D341Med (cell line): Measurements from ENCODE around the gene PTOV1.
"Not testable (repeated sequence)": the region's sequence is repeated elsewhere in the genome, so short reads cannot be mapped to it uniquely, and the experiment has no call there.

ENCODE experiments used
- DNase-seq: peaks from one replicate; pipeline ENCODE4 v3.0.0; 2012; ENCODE audit warnings: low spot score

The PTOV1 gene

DNA sequence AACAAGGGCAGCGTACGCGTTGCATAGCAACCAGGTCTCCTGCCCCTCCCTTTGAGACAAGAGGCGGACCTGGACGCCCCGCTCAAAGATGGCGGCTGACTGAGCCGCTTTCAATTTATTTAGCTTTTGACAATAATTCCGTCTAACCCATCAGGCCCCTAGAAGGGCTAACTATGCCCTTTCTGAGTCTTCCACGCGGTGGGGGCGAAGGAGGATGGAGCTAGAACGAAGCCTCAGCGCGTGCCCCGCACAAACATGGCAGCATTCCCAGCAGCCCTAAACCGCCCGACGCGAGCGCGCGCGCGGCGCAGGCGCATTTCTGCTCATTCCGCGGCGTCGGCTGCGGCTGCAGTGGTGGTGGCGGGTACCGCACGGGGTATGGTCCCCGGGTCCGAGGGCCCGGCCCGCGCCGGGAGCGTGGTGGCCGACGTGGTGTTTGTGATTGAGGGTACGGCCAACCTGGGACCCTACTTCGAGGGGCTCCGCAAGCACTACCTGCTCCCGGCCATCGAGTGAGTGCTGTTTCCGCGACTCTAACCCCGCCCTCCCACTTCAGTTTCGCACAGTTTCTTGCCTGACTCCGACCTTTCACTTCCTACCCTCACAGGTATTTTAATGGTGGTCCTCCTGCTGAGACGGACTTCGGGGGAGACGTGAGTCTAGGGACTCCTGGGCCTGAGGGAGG is 32.9 kb upstream of the PTOV1 start, which contains the start of gene MED25:
TSS of gene MED25 (plus strand) at position 326 of the 685 bp plus-strand sequence. CDS start at position 379, 53 bp downstream.
- DNase-seq, result peak; percentile 95

DNA sequence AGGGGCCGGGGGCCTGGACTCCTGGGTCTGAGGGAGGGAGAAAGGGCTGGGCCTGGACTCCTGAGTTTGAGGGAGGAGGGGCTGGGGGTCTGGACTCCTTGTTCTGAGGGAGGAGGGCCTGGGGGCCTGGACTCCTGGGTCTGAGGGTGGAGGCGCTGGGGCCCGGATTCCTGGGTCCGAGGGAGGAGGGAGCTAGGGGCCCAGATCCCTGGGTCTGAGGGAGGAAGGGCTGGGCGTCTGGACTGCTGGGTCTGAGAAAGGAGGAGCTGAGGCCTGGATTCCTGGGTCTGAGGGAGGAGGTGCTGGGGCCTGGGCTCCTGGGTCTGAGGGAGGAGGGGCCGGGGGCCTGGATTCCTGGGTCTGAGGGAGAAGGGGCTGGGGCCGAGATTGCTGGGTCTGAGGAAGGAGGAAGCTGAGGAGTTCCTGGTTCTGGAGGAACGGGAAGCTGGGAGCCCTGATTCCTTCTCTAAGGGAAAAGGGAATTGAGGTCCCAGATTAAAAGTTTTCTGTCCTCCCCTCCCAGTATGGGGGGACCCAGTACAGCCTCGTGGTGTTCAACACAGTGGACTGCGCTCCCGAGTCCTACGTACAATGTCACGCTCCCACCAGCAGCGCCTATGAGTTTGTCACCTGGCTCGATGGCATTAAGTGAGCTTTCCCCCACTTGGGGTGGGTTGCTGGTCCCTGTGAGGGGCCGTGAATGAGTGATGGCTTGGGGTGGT is 32.1 kb upstream of the PTOV1 start:
- DNase-seq, result no peak

GRCh38 chr19:49819452-49820115 is 31.4 kb upstream of the PTOV1 start:
- DNase-seq, result not testable (repeated sequence)

DNA sequence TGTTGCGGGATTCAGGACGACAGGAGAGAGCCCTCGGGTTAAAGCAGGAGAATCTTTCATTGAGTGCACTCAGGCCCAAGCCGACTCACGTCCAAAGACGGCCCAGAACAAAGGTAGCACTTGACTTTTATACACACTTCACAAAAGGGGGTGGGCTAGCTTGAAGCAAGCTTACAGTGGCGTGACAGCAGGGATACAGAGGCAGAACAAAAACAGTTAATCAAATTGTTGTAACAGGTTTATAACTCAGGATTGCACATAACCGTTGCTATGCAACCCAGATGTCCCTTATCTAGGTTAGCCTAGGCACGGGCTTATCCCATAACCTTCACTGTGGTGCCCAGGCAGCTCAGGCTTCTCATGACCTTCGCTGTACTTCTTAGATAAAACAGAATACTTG is 30.8 kb upstream of the PTOV1 start:
- no peak for DNase-seq

DNA sequence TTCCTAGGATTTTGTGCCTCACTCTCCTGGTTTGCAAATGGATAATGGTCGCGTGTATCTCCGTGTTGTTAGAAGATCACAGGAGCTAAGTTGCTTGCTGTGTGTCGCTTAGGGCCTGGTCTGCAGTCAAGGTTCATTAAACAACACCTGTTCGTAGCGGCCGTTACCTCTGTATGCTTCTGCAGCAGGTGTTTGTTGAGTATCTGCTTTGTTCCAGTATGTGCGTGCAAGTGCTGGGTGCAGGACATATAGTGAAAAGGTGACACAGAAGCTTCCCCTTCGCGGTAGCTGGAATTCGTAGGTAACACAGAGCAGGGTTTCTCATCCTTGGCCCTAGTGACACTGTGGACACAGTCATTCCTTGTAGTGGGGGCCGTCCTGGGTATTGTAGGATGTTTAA is 27.5 kb upstream of the PTOV1 start:
- no peak for DNase-seq

DNA sequence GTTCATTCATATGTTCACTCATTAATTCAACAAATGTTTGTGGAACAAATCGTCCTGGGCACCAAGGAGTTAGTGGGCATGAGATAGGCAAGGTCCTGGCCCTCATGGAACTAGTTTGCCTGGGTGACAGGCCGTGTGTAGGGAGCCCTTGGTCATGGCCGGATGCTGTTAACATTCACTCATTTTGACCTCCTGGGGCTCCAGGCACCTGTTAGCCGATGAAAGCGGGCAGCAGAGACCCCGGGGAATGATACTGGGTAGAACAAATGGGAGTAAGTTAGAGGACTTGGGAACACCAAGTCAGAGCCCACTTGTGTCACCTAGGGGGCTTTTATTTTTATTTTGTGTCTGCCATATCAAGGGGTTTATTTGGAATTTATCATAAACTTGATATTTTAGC is 26.3 kb upstream of the PTOV1 start:
- DNase-seq, result no peak

DNA sequence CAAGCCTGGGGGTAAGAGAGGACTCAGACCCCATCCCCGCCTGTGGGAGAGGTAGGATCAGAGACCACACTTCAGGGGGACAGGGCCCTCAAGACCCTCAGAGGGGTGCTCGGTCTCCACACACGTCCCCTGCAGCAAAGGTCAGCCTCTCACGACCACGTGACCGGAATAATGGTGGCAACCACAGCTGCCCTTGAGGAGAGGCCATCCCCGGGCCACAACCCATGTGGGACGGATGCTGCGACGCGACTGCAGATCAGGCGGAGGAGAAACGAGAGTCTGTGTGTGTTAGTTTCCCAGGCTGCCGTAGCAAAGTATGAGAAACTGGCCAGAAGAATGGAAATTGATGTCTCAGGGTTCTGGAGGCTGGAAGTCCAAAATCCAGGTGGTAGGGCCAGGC is 23.9 kb upstream of the PTOV1 start:
- no peak for DNase-seq

- no peak for DNase-seq
These were observed 21.8 kb upstream of the PTOV1 start for GRCh38 chr19:49829200-49829599.

DNA sequence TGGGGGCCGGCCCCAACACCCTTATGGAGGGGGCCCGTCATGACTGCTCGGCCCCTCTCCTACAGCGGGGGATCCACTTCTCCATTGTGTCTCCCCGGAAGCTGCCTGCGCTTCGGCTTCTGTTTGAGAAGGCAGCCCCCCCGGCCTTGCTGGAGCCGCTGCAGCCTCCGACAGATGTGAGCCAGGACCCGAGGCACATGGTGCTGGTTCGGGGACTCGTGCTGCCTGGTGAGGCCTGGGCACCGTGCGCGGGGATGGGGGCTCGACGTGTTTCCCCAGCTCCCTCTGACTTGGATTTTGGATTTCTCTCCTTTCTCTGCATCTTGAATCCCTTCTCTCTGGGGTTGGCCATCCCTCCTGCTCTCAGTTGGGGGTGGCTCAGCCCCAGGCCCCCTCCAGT is 21.2 kb upstream of the PTOV1 start:
- DNase-seq, result no peak

- no peak for DNase-seq
These were observed 20.2 kb upstream of the PTOV1 start for GRCh38 chr19:49830766-49831165.

DNA sequence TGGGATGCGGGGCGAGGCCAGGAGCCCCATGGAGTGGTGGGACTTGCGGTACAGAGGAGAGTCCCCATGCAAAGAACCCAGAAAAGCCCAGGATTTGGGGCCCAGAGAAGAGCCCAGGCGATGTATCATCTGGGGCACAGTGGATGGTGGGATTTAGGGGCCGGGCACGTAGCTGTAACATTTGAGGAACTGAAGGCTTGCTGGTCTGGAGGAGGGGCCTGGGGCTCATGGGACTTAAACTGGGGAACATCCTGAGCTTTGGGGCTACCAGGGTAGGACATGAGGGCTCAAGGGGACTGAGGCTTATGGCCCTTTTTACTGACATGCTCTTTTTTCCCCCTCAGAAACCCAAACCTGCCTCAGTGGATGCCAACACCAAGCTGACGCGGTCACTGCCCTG is 19.4 kb upstream of the PTOV1 start:
- DNase-seq, result no peak

DNA sequence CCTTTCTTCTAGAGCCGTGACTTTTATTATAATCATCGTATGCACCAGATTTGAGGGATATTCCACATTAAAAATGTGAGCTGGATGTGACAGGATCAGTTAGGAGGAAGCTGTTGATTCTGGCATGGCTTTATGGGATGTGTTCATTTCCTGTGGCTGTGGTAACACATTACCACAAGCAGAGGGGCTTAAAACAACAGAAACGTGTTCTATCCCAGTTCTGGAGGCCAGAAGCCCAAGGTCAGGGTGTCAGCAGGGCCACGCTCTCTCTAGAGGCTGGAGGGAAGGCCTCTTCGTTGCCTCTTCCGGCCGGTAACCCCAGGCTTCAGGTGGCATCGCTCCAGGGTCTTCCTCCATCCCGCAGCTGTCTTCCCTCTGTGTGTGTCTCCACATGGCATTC is 18.4 kb upstream of the PTOV1 start:
- DNase-seq, result no peak

DNA sequence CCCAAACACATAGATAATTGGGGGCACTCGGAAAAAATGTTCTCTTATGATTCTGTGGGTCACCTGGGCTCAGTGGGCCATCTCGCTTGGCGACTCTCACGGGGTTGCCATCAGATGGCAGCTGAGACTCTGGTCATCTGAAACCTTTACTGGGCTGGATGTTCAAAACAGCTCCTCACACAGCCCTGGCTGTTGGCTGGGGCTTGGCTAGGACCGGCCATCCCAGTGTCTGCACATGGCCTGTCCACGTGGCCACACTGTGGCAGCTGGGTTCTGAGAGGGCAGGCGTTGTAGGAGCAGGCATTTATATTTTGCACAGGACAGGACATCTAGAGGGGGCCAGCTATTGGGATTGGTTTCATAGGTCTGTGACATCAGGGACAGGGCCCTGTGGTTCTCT is 17.4 kb upstream of the PTOV1 start:
- no peak for DNase-seq

- DNase-seq, result no peak
These were observed 15.4 kb upstream of the PTOV1 start for GRCh38 chr19:49835562-49835961.

- no peak for DNase-seq
These were observed 14.6 kb upstream of the PTOV1 start for GRCh38 chr19:49836176-49837008.

DNA sequence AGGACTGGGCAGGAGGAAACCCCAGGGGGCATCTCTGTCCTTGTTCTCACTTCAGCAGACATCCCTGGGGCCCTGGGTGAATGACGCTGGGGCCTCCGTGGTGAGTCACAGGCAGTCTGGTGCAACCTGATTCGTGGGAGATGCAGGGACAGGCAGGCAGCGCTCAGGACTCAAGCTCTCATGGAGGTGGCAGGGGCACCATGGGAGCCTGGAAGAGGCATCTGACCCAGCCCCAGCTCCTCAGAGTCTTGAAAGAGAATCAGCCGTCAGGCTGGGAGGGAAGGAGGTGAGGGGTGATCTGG is 14.0 kb upstream of the PTOV1 start:
- DNase-seq, result no peak

DNA sequence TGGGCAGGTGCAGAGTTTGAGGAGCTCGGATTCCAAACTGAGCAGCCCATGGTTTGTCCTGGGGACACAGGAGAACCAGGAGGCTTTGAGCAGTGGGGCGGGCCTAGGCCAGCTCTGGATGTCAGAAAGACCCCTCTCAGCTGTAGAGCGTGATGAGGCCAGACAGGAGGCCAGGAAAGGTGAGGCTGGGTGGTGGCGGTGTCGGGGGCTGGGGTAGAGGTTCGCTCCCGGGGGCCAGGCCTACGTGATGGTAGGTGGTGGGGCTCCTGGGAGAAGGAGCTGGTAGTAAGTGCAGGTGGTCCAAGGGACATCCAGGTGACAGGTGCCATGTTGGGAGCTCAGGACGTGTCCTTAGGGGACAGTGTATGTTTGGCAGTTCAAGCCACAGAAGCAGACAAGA is 13.5 kb upstream of the PTOV1 start:
- DNase-seq, result no peak

DNA sequence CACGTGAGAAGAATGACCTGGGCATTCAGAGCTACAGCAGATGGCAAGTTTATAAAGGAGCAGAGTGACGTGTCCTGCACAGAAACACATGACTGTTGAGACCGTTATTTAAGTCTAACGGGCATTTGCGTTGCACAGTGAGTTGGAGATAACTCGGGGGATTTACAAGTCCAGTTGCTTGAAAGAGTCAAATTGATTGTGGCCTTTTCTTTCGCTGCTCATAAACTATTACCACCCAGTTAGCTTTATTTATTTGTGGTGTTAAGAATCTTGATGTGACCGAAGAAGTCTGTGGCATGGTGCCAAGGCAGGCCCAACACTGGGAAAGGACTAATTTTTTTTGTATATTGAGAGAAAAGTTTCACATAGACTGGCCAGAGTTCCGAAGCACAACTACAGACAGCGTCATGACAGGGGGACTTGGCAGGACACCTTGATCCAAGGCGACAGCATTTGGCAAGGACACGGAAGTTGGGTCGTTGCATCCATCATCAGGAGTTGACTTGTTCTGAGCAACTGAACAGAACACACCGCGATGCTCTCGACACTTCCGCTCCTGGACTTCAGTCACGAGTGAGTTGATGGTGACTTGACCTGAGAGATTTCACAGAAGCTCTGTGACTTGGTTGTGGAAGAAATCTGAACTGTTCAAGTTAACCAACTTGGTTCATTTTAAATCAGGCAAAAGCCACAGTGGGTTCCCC is 11.9 kb upstream of the PTOV1 start:
- no peak for DNase-seq

DNA sequence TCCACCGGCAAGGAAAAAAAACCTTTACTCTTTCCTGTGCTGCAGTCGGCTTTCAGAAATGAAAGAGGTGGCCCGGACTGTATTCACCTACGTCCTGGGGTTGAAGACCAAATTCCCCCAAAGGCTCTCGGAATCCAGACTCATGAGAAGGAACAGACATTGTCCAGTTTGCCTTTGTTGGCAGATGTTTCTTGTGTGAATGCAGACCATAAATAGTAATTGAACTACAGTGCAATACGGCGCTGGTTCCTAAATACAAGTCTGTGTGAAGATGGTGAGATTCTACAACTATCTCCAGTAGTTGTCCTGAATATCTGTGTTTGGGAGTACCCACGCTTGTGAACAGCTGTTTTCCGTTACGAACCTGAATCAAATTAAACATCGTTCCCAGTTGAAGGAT is 11.2 kb upstream of the PTOV1 start:
- DNase-seq, result no peak

- no peak for DNase-seq
These were observed 10.6 kb upstream of the PTOV1 start for GRCh38 chr19:49840321-49840720.

- no peak for DNase-seq
These were observed 10.2 kb upstream of the PTOV1 start for GRCh38 chr19:49840736-49841249.

- no peak for DNase-seq
These were observed 7.7 kb upstream of the PTOV1 start for GRCh38 chr19:49843265-49843664.
